Right atrium auricular region (tissue), 2 donors: ENCODE measurements around the gene ELL2. TPM values are rescaled to one million over a fixed set of nuclear protein-coding genes. Genes with fewer than 3 reads are reported as not detected.

Source experiments
- DNase-seq: peaks from one replicate; pipeline ENCODE4 v3.0.0-alpha.2; 2019; ENCODE audit warnings: low spot score
- H3K27ac ChIP-seq, 2 donors: fragments of 200-600 bp; sonication (generic); 1 replicate in 1 of 2; 2 replicates in 1 of 2; pipeline ENCODE4 v1.5.1; 2016 to 2019
- H3K27me3 ChIP-seq, 2 donors: fragments of 200-600 bp; sonication (generic); one replicate each; pipeline versions ENCODE4 v1.5.1 to v1.6.0; 2017 to 2019
- H3K36me3 ChIP-seq: fragments of 200-600 bp; sonication (generic); one replicate; pipeline ENCODE4 v1.5.1; 2016
- H3K4me1 ChIP-seq, 2 donors: fragments of 200-600 bp; sonication (generic); one replicate each; pipeline versions ENCODE4 v1.5.1 to v1.6.0; 2017 to 2019
- H3K4me3 ChIP-seq, 2 donors: fragments of 200-600 bp; sonication (generic); 1 replicate in 1 of 2; 2 replicates in 1 of 2; pipeline ENCODE4 v1.5.1; 2017 to 2019; ENCODE audit warnings: mild to moderate bottlenecking in 1 of 2, moderate library complexity in 1 of 2
- H3K9me3 ChIP-seq, 2 donors: fragments of 200-600 bp; sonication (generic); one replicate each; pipeline ENCODE4 v1.5.1; 2019
- total RNA-seq, 2 donors: library from RNA; depleted of rRNA; stranded (reverse); fragments of >200 nt; gene quantifications; one replicate each; pipeline ENCODE4 v1.1.0, GENCODE V29; 2016
- TF ChIP-seq, protein P1 (sequence below), 2 donors: fragments of 200-600 bp; sonication (generic); IDR thresholded peaks; one replicate each; pipeline ENCODE4 v1.5.1; 2019; ENCODE audit warnings: antibody characterized with exemption in 2 of 2

The ELL2 gene
- total RNA-seq, 2 donors from 2014 or later = 28.8 to 29.1 TPM

DNA sequence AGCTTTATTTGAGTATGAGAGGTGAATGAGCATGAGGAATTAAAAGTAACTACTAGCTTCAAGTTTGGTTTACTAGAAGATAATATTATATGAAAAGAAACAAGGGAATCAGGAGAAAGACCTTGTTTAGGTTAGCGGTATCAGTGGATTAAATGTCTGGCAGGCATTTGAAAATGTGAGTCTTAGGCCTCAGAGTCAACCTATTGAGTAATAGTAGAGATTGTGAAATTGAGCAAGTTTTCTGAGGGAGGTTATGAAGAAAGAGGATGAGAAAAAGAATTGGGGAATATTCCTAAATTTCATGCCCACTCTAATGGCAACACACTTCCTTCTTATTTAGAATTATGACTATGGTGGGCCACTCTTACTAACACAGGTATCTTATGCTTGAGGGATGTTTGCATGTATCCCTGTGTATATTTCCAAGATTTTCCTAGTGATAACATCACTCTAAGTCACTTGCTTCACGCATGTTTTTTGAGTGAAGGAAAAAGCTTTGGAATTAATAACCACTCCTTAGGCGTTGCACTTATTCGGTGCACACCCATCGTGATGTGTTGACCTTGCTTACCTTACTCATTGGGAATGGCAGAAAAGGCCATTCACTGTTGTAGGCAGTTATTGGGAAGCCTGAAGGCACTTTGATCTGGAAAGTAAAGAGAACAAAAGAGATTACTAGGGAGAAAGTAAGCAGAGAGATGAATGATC, 8.2 kb upstream of the ELL2 start:
- H3K4me3 ChIP-seq = no peak overlapping the region
- DNase-seq = no peak
- H3K27me3 ChIP-seq = no peaks in the 10 kb centered on the region
- peaks cover 0 to 12% of the 10 kb centered on the region in 2 donors for H3K4me1 ChIP-seq
- peaks cover 0 to 9% of the 10 kb centered on the region in 2 donors for H3K9me3 ChIP-seq
- H3K36me3 ChIP-seq = no peaks in the 10 kb centered on the region
- no peak overlapping the region for H3K27ac ChIP-seq
- TF ChIP-seq, protein P1, sequence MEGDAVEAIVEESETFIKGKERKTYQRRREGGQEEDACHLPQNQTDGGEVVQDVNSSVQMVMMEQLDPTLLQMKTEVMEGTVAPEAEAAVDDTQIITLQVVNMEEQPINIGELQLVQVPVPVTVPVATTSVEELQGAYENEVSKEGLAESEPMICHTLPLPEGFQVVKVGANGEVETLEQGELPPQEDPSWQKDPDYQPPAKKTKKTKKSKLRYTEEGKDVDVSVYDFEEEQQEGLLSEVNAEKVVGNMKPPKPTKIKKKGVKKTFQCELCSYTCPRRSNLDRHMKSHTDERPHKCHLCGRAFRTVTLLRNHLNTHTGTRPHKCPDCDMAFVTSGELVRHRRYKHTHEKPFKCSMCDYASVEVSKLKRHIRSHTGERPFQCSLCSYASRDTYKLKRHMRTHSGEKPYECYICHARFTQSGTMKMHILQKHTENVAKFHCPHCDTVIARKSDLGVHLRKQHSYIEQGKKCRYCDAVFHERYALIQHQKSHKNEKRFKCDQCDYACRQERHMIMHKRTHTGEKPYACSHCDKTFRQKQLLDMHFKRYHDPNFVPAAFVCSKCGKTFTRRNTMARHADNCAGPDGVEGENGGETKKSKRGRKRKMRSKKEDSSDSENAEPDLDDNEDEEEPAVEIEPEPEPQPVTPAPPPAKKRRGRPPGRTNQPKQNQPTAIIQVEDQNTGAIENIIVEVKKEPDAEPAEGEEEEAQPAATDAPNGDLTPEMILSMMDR (IDR thresholded peaks at IDR 0.05) = no peak

GRCh38 chr5:95969055-95969454, 7.4 kb upstream of the ELL2 start:
- Histone ChIP-seq H3K9me3 (peaks cover 0 to 9% of the 10 kb centered on the region in 2 donors), H3K36me3 (no peaks in the 10 kb centered on the region), H3K27ac (no peak overlapping the region), H3K4me3 (no peak overlapping the region), H3K27me3 (no peaks in the 10 kb centered on the region), H3K4me1 (peaks cover 0 to 6% of the 10 kb centered on the region in 2 donors)
- no peak for DNase-seq
- TF ChIP-seq, protein P1 (IDR thresholded peaks at IDR 0.05) = no peak

DNA sequence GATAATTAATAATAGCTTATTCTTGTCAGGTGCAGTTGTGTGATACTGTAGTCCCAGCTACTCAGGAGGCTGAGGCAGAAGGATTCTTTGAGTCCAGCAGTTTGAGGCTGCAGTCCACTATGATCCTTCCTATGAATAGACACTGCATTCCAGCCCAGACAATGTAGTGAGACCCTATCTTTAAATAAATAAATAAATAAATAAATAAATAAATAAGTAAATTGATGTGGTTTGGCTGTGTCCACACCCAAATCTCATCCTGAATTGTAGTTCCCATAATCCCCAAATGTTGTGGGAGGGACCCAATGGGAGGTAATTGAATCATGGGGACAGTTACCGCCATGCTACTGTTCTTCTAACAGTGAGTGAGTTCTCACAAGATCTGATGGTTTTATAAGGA, 5.6 kb upstream of the ELL2 start:
- TF ChIP-seq, protein P1 (IDR thresholded peaks at IDR 0.05) = no peak
- H3K36me3 ChIP-seq = no peaks in the 10 kb centered on the region
- DNase-seq = no peak
- H3K27ac ChIP-seq = no peak overlapping the region
- no peaks in the 10 kb centered on the region for H3K4me1 ChIP-seq
- peaks cover 0 to 9% of the 10 kb centered on the region in 2 donors for H3K9me3 ChIP-seq
- no peak overlapping the region for H3K4me3 ChIP-seq
- no peaks in the 10 kb centered on the region for H3K27me3 ChIP-seq

DNA sequence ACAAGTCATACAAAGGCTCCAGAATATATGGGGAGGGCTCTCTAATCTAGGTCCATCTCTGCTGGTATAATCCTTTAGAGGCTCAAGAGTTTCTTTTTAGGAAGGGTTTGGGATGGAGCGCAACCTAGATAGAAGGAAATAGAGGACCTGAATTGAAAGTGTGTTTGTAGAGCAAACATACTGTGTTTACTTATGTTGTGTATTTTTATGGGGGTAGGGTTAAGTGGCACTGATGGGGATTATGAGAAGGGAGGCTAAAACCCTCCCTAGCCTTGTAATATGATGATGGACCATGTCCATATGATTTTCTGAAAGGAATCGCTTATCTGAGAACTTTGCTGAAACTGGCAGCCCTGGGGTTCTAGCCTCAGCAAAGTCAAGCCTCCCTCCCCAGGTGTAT, 4.4 kb upstream of the ELL2 start:
- Histone ChIP-seq H3K9me3 (peaks cover 0 to 9% of the 10 kb centered on the region in 2 donors), H3K4me1 (no peaks in the 10 kb centered on the region), H3K36me3 (no peaks in the 10 kb centered on the region), H3K27ac (no peak overlapping the region), H3K4me3 (no peak overlapping the region), H3K27me3 (no peaks in the 10 kb centered on the region)
- no peak for DNase-seq
- TF ChIP-seq, protein P1 (IDR thresholded peaks at IDR 0.05) = no peak

DNA sequence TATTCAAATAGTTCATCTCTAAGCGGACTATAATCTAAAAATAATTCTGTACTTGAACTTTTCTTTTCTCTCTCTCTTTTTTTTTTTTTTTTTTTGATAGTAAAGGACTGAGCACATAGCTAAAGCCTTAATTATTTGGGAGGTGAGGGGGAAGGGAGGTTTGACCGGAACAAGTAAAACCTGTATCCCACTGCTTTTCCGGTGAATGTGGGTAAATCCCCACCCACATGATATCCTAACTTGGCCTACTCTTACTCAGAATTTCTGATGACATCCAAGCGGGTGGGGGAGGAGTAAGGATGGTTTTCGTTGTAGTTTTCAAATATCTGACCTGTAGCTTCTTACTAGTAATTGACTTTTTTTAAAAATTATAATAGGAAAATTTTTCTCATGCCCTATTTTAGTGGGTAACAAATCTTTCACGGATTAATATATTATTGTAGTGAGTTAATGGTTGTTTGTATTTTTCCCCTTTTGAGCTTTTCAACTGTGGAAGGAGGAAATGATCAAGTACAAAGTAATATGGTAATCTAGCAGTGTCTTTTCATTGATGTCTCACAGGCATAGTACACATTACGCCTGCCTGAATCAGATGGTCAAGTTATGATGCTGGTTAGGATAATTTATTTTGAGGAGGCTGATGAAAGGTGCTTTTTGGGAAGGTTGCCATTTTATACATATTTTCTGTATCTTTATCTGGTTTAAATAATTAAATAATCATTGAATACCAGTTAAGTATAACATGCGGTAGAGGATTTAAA, 2.2 kb upstream of the ELL2 start:
- Histone ChIP-seq H3K27ac (peak overlapping the region; percentile 100), H3K36me3 (no peaks in the 10 kb centered on the region)

More for the DNA sequence above, 2.2 kb upstream of the ELL2 start:
- Histone ChIP-seq H3K4me3 (no peak overlapping the region), H3K4me1 (peaks cover 0 to 14% of the 10 kb centered on the region in 2 donors), H3K9me3 (no peaks in the 10 kb centered on the region), H3K27me3 (no peaks in the 10 kb centered on the region)
- no peak for DNase-seq
- TF ChIP-seq, protein P1 (IDR thresholded peaks at IDR 0.05) = no peak
